8988T (cell line): ENCODE data around the gene RASSF8.

Experiments
- DNase-seq: peaks from one replicate; pipeline ENCODE4 v3.0.0; 2011

The RASSF8 gene

GRCh38 chr12:25965682-25966081, 7.2 kb downstream of the RASSF8 start:
- DNase-seq: no peak

DNA sequence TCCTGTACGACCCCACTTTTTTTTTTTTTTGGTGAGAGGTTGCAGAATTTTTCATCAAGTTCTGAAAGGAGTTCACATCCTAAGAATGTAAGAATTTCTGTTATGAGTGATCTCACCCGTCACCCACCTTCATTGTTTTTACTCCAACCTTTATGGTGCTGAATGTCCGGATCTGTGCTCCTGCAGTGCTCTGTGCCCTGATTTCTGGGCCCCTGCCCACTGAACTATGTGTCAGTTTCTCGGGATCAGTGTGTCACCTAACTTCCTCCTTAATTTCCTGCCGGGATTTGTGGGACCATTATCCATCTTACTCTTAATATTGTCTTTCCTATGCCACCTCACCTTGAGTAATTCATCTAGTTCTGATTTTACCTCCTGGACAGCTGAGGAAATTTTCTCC, 11.6 kb downstream of the RASSF8 start:
- DNase-seq: no peak

DNA sequence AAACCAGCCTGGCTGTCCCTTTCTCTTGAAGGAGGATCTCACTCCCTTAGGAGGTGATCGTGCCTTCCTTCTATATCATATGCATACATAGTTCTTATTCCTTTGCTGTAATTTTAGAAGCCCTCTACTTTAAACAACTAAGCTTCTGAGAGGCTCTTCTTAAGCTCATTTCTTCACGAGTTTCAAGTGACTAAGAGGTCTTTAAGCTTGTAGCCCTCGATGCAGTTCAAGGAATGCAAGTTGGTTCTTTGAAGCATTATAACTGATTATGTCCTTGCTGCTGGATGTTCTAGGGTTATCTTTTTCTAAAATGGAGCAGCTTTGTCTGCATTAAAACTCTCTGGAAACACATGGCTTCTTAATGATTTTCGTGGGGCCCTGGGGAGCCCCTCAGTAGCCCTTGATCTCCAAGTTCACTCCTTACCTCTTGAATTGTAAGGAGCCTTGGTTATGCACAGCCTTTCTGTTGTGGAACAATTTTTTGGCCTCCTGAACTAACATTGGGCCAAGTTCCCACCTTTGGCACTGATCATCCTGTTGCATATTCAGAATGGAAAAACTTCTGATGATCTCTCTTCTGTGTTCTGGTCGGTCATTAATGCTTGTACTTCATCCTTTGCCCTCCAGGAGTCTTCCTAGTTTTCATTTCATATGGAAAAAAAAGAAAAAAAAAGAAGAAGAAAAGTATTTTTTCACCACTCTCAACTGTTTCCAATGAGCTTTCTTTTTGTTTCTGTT, 12.6 kb downstream of the RASSF8 start:
- no peak for DNase-seq

- DNase-seq: no peak
Observed at GRCh38 chr12:25971654-25972041, 13.2 kb downstream of the RASSF8 start.

DNA sequence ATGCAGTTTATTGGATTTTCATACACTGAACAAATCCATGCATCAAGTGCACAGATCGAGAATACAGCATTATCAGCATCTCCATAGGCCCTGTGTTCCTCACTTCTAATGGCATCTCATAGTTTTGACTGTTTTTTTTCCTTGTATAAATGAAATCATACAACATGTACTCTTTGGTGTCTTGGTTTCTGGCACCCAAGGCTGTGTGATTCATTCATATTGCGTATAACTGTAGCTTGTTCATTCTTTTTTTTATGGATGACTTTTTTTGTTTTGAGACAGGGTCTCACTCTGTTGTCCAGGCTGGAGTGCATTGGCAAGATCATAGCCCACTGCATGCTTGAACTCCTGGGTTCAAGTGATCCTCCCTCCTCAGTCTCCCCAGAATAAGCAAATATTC, 14.3 kb downstream of the RASSF8 start:
- no peak for DNase-seq

- no peak for DNase-seq
Observed at GRCh38 chr12:25975179-25975578, 16.7 kb downstream of the RASSF8 start.

GRCh38 chr12:25975682-25976081, 17.2 kb downstream of the RASSF8 start:
- no peak for DNase-seq

- no peak for DNase-seq
Observed at GRCh38 chr12:25976289-25976688, 17.8 kb downstream of the RASSF8 start.

DNA sequence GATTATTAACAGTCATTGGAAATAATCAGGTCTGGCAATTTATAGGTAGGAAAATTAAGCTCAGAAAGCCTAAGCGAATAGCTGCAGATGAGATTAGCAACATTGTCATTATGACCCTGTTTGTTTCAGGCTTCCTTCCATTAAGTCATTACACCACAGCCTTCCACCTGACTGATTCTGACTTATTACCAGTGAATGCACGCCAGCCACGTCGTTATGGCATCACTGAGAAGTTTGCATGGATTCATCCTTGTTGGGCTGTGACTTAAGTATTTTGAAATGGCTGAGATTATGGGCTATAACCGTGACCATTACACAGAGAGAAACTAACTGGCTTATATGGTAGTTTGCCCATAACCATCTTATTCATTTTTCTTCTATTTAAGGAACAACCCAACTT, 18.6 kb downstream of the RASSF8 start:
- no peak for DNase-seq

- DNase-seq: no peak
Observed at GRCh38 chr12:25979059-25979458, 20.6 kb downstream of the RASSF8 start.

DNA sequence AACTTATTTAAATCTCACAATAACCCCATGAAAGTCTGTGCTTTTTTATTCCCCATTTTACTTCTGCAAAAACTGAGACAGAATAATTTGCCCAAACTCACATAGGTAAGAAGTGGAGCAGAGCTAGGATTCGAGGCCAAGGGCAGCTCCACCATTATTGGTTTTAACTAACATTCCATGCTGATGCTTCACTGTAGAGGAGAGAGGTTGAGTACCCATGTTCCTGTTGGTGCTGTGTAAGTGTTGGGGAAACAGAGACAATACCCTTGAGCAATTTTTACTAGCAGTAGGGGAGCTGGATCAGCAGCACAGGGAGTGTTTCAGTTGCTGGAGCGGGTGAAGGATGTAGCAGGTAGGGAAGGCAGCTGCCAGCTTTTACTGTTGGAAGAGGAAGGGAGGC, 21.1 kb downstream of the RASSF8 start:
- DNase-seq: no peak

GRCh38 chr12:25980035-25980434, 21.6 kb downstream of the RASSF8 start:
- no peak for DNase-seq

GRCh38 chr12:25981597-25981996, 23.1 kb downstream of the RASSF8 start:
- DNase-seq: no peak

DNA sequence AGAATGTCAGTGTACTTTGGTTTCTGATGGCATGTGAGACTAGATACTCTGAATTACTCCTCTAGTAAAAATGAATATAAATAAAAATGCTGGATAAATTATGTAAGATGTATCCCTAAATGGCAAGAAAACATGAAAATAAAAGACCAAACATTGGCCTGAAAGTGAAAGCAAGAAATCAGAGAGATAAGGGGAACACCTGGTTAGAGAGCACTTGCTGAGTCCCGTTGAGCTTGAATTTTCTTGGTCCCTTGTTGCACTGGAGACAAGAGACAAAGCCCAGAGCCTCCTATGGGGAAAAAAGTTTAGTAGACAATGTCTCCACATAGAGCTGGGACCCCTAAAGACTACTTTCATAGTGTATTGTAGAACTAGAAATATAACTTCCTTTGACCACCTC, 23.9 kb downstream of the RASSF8 start:
- DNase-seq: no peak

- no peak for DNase-seq
Observed at GRCh38 chr12:25983625-25984024, 25.1 kb downstream of the RASSF8 start.

GRCh38 chr12:25984759-25985158, 26.3 kb downstream of the RASSF8 start:
- no peak for DNase-seq

DNA sequence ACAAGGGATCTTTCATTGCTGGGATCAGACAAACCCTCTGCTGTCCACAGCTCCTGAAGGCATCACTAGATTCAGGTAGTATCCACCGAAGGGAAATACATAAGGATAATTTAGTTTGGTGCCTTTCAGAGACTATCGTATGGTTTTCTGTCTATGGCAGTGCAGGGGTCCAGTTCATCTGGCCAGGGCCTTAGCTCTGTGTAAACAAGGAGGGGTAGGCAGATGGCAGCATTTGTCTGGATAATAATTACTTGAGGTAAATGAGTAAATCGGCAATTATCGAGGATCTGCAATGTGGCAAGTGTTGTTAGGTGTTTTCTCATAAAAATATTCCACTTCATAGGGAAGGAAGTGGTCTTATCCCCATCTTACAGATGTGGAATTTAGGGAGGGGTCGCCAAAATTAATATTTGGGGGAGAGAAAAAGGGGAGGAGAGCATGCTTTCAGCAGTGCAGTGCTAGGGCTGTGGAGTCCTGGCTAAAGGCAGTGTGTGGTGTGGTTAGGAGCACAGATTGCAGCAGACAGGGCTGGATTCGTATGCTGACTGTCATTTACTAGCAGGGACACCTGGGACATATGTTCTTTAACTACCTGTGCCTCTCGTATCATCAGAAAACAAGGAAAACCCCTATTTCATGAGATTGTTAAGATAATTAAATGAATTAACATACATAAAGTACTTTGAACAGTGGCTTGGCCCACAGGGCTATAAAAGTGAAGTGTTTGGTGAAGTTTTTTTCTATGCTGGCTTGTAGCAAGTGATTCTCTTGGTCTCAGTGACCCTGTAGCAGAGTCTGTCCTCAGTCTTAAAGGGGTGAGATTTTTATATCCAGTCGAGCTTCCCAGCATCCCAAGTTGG, 27.1 kb downstream of the RASSF8 start:
- no peak for DNase-seq

GRCh38 chr12:25986180-25986579, 27.7 kb downstream of the RASSF8 start:
- no peak for DNase-seq

DNA sequence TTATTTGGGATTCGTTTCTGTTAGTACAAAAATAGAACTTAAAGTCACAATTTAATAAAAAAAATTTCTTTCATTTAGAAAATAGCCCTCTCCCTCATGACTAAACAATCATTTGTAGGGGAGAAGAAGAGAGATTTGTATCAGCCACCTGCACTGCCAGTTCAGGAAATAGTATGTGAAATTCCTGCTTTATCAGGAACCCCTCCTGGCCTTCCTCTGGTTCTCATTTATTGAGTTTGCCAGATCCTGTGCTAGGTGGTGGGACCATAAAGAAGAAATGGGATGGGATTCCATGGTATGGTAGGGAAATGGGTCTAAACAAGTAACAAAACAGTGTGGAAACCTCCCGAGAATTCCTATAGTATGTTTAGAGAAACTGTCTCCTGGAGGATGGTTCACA, 30.0 kb downstream of the RASSF8 start:
- no peak for DNase-seq

- no peak for DNase-seq
Observed at GRCh38 chr12:25990495-25990894, 32.0 kb downstream of the RASSF8 start.

GRCh38 chr12:25992026-25992782, 33.7 kb downstream of the RASSF8 start:
- no peak for DNase-seq

GRCh38 chr12:25993901-25994651, 35.6 kb downstream of the RASSF8 start:
- no peak for DNase-seq
